PFSK-1 (cell line): ENCODE data around the gene TMEM30A.

Experiments
- FOXP2 ChIP-seq: optimal IDR thresholded peaks from 2 replicates; pipeline ENCODE3; 2011; ENCODE audit warnings: borderline replicate concordance, control low read depth, inconsistent platforms; ENCODE audit not compliant: insufficient read depth; ENCODE audit errors: extremely low read length, extremely low read depth
- POLR2AphosphoS5 ChIP-seq: IDR thresholded peaks from 2 replicates; pipeline ENCODE4 v1.6.1; 2012; ENCODE audit warnings: low read depth, mild to moderate bottlenecking, control low read depth, low read length, moderate library complexity
- SIN3A ChIP-seq: IDR thresholded peaks from 2 replicates; pipeline ENCODE4 v1.6.1; 2012; ENCODE audit warnings: mild to moderate bottlenecking, low read length, moderate library complexity, borderline replicate concordance; ENCODE audit not compliant: insufficient read depth
- TAF1 ChIP-seq: IDR thresholded peaks from 2 replicates; pipeline ENCODE4 v1.6.1; 2012; ENCODE audit warnings: low read length, control low read depth, borderline replicate concordance; ENCODE audit not compliant: insufficient read depth
- TF ChIP-seq, protein P1 (sequence below), 2 experiments: IDR thresholded peaks; 2 replicates each; pipeline versions ENCODE4 v1.6.1 to v1.8.0; 2011 to 2012; ENCODE audit warnings: low read depth in 2 of 2, low read length in 2 of 2, control low read depth in 1 of 2, inconsistent platforms in 1 of 2, mild to moderate bottlenecking in 1 of 2, moderate library complexity in 1 of 2; ENCODE audit not compliant: insufficient read depth in 1 of 2

The TMEM30A gene

DNA sequence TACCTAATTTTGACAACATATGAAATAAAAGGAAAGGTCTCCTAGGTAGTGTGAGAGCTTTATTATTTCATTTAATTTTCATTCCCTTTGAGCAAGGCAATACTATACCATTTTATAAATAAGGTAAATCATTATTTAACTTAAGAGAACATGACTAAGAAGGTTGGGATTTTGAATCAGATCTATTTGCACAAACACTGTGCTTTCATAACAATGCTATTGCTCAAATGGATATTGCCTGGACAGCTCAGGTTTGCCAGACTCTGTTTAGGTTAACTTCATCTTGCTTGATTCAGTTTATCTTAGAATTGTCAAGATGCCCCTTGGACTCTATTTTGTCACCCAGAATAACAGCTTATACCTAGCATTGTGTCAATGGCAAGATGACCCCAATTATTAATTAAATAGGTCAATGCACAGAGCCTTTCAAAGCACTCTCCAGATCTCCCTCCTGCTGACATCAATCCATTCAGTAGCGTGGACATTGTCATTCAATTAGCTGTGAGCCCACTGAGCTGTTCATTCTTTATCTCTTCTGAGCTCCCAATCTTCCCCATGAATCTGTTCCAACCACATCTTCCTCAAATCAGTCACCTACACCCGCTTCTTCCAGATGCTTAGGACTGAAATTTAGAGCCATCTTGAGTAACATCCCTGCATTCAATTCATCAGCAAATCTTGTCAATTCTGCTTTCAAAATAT is 42.1 kb upstream of the TMEM30A start:
- TF ChIP-seq POLR2AphosphoS5 (no peak), FOXP2 (no peak), TAF1 (no peak), SIN3A (no peak)
- TF ChIP-seq, protein P1, sequence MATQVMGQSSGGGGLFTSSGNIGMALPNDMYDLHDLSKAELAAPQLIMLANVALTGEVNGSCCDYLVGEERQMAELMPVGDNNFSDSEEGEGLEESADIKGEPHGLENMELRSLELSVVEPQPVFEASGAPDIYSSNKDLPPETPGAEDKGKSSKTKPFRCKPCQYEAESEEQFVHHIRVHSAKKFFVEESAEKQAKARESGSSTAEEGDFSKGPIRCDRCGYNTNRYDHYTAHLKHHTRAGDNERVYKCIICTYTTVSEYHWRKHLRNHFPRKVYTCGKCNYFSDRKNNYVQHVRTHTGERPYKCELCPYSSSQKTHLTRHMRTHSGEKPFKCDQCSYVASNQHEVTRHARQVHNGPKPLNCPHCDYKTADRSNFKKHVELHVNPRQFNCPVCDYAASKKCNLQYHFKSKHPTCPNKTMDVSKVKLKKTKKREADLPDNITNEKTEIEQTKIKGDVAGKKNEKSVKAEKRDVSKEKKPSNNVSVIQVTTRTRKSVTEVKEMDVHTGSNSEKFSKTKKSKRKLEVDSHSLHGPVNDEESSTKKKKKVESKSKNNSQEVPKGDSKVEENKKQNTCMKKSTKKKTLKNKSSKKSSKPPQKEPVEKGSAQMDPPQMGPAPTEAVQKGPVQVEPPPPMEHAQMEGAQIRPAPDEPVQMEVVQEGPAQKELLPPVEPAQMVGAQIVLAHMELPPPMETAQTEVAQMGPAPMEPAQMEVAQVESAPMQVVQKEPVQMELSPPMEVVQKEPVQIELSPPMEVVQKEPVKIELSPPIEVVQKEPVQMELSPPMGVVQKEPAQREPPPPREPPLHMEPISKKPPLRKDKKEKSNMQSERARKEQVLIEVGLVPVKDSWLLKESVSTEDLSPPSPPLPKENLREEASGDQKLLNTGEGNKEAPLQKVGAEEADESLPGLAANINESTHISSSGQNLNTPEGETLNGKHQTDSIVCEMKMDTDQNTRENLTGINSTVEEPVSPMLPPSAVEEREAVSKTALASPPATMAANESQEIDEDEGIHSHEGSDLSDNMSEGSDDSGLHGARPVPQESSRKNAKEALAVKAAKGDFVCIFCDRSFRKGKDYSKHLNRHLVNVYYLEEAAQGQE (IDR thresholded peaks at IDR 0.05; ENCODE audit: insufficient read depth in 1 of 2, low read depth in 2 of 2, low read length in 2 of 2): no peak

DNA sequence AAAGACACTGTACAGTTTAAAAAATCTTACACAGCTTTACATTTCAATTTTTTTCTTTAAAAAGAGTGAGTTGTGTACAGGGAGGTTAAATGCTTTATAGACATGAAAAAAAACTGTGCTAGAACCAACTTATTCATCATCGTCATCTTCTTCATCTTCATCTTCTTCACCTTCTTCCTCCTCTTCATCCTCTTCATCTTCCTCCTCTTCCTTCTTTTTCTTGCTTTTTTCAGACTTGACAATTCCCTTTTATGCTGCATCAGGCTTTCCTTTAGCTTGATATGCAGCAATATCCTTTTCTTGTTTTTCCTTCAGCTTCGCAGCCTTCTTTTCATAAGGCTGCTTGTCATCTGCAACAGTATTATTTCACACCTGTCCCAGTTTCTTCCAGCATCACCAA is 34.3 kb upstream of the TMEM30A start:
- no peak for TF ChIP-seq SIN3A
- no peak for TF ChIP-seq FOXP2
- no peak for TF ChIP-seq TAF1
- TF ChIP-seq, protein P1 (IDR thresholded peaks at IDR 0.05; ENCODE audit: insufficient read depth in 1 of 2, low read depth in 2 of 2, low read length in 2 of 2): no peak
- no peak for TF ChIP-seq POLR2AphosphoS5

- TF ChIP-seq TAF1 (no peak), SIN3A (no peak), FOXP2 (no peak), POLR2AphosphoS5 (no peak)
- TF ChIP-seq, protein P1 (IDR thresholded peaks at IDR 0.05; ENCODE audit: insufficient read depth in 1 of 2, low read depth in 2 of 2, low read length in 2 of 2): no peak
Observed at GRCh38 chr6:75317503-75318206, 33.1 kb upstream of the TMEM30A start.

GRCh38 chr6:75315978-75316377 is 31.4 kb upstream of the TMEM30A start:
- no peak for TF ChIP-seq SIN3A
- no peak for TF ChIP-seq FOXP2
- TF ChIP-seq TAF1: no peak
- TF ChIP-seq, protein P1 (IDR thresholded peaks at IDR 0.05; ENCODE audit: insufficient read depth in 1 of 2, low read depth in 2 of 2, low read length in 2 of 2): no peak
- no peak for TF ChIP-seq POLR2AphosphoS5
